Measurements from ENCODE around the gene UAP1L1. TPM values are rescaled to one million over a fixed set of nuclear protein-coding genes. Genes with fewer than 3 reads are reported as not detected.
A peak's percentile ranks its signal among the peaks of the same experiment; 100 is the strongest.

Gene UAP1L1
- total and polyA plus RNA-seq, 2 of the 8 experiments (the other 6 are each of a cell fraction or from before 2014, with no cell fraction given) = 2.0 to 5.4 TPM

- Histone ChIP-seq H3K9ac (replicated peaks in 1 of 4; ENCODE audit: extremely low read depth in 1 of 4, low read depth in 3 of 4, low read length in 3 of 4) (no peak overlapping the region; a peak in 1 of 7 replicates), H4K8ac (ENCODE audit: extremely low read depth, insufficient read depth, low read length) (no peak overlapping the region), H3K23ac (ENCODE audit: insufficient read length) (no peak overlapping the region), H3K4ac (replicated peaks; ENCODE audit: insufficient read length, low read depth, low read length) (no peak overlapping the region), H4K91ac (replicated peaks; ENCODE audit: insufficient read length, low read length) (no peak overlapping the region), H3K79me1 (ENCODE audit: low read depth, low read length) (peaks cover 2% of the 10 kb centered on the region; the same call in 1 of the 2 replicates), H3K56ac (replicated peaks; ENCODE audit: insufficient read length, low read depth, low read length) (no peak overlapping the region), H2AFZ (ENCODE audit: low read length) (no peak overlapping the region), H2BK5ac (ENCODE audit: low read depth, low read length) (no peak overlapping the region), H3K23me2 (ENCODE audit: low read depth, low read length) (0 out of 2 replicates have a peak, but pooled peaks cover under 1% of the 10 kb centered on the region), H4K5ac (ENCODE audit: insufficient read length, low read depth, low read length) (no peak overlapping the region), H3K4me3 (ENCODE audit: extremely low read depth in 1 of 4, insufficient read depth in 2 of 4, low read depth in 3 of 4, low read length in 4 of 4) (no peak overlapping the region), H3K27me3 (replicated peaks in 1 of 4; ENCODE audit: control insufficient read depth in 3 of 4, extremely low read depth in 1 of 4, insufficient read depth in 3 of 4, low read length in 3 of 4) (peaks cover 0 to 8% (median 2%) of the 10 kb centered on the region in 4 experiments; a peak in 5 of 7 replicates), H2BK20ac (ENCODE audit: low read length) (no peak overlapping the region), H3K4me1 (replicated peaks in 1 of 4; ENCODE audit: control insufficient read depth in 3 of 4, insufficient read depth in 4 of 4, low read length in 3 of 4) (peaks cover 0 to 13% (median 7%) of the 10 kb centered on the region in 4 experiments; a peak in 5 of 7 replicates), H3K27ac (ENCODE audit: low read depth, low read length) (no peak overlapping the region), H3K4me2 (ENCODE audit: insufficient read depth in 1 of 2, low read depth in 2 of 2, low read length in 2 of 2) (no peak overlapping the region), H2BK120ac (replicated peaks; ENCODE audit: low read depth, low read length) (no peak overlapping the region), H3K9me3 (ENCODE audit: insufficient read depth in 2 of 2, low read depth in 1 of 2, low read length in 1 of 2) (no peaks in the 10 kb centered on the region), H3K14ac (ENCODE audit: insufficient read length) (no peak overlapping the region), H3K79me2 (ENCODE audit: control insufficient read depth in 1 of 2, insufficient read depth in 2 of 2, low read length in 2 of 2) (no peaks in the 10 kb centered on the region), H4K20me1 (replicated peaks in 1 of 2; ENCODE audit: control insufficient read depth in 1 of 2, insufficient read depth in 2 of 2, low read length in 2 of 2) (peaks cover 21% of the 10 kb centered on the region in 2 experiments), H3K36me3 (ENCODE audit: control insufficient read depth in 2 of 4, insufficient read depth in 4 of 4, low read length in 3 of 4) (no peaks in the 10 kb centered on the region), H2AK5ac (ENCODE audit: low read depth, low read length) (no peak overlapping the region), H3K18ac (ENCODE audit: extremely low read depth, low read length) (peak overlapping the region; percentile 60; the same call in 1 of the 2 replicates), H2BK15ac (ENCODE audit: low read length) (no peak overlapping the region), H2BK12ac (ENCODE audit: low read depth, low read length) (no peak overlapping the region)
- 58% methylated on average over 50 of the region's 55 CpGs; no CpG with 5 or more reads in 1 of the 2 experiments for WGBS, 2 experiments (ENCODE audit: extremely low coverage in 1 of 2, insufficient coverage in 1 of 2, insufficient read length in 1 of 2, insufficient replicate concordance in 2 of 2, low coverage in 1 of 2, low lambda C conversion rate in 2 of 2, missing lambda C conversion rate in 1 of 2)
- ChIA-PET POLR2A (ENCODE audit: partially characterized antibody) (interaction anchor here (0.7 to 1.5 kb wide), 6 partner anchors 10 to 155 kb away, joined by 3 to 7 read pairs (median 4); no protein-coding TSS in a partner anchor), CTCF (ENCODE audit: partially characterized antibody) (interaction anchor here (0.6 to 13.5 kb wide), 41 partner anchors 6 to 767 kb away, joined by 3 to 291 read pairs (median 4); partner anchors contain the start of genes ABCA2, ENTPD2, FUT7 and GRIN1)
- peak in 1 of 2 experiments; percentile 95 for DNase-seq (ENCODE audit: low read depth in 1 of 2, low spot score in 2 of 2)
- no peak for FAIRE-seq
- TF ChIP-seq TAF1 (IDR thresholded peaks at IDR 0.05; ENCODE audit: low read depth, low read length) (no peak), E2F6 (IDR thresholded peaks at IDR 0.05) (peak; percentile 80), USF2 (IDR thresholded peaks at IDR 0.05; ENCODE audit: low read length) (no peak), CEBPB (IDR thresholded peaks at IDR 0.05; ENCODE audit: low read depth, low read length) (no peak), SP4 (IDR thresholded peaks at IDR 0.05; ENCODE audit: low read length) (no peak), POLR2AphosphoS5 (IDR thresholded peaks at IDR 0.05; ENCODE audit: low read depth, low read length) (no peak), HDAC6 (IDR thresholded peaks at IDR 0.05; ENCODE audit: low read depth, low read length) (no peak), ATF3 (IDR thresholded peaks at IDR 0.05; ENCODE audit: insufficient read depth, low read depth, low read length) (no peak), MAX (IDR thresholded peaks at IDR 0.05) (peak; percentile 65; the same call in 1 of the 2 replicates)
Measured at GRCh38 chr9:137064027-137064879, 13.1 kb upstream of the UAP1L1 start.
